NCI-H1417 treated with DMSO at 0.1 percent for 48 hours (cell line): ENCODE results near the gene ASB15.

Experiments
- DNase-seq: peaks from one replicate; lab custom pipeline; 2025; lab: John Stamatoyannopoulos, UW

ASB15 gene

GRCh38 chr7:123635551-123636359 lies 34.1 kb downstream of the ASB15 start:
- DNase-seq = no peak

GRCh38 chr7:123637203-123637602 lies 35.6 kb downstream of the ASB15 start:
- DNase-seq = no peak

- DNase-seq = no peak
Measured at GRCh38 chr7:123637878-123638277, 36.3 kb downstream of the ASB15 start.

- no peak for DNase-seq
Measured at GRCh38 chr7:123639631-123640030, 38.0 kb downstream of the ASB15 start.

GRCh38 chr7:123640583-123640982 lies 39.0 kb downstream of the ASB15 start:
- no peak for DNase-seq

DNA sequence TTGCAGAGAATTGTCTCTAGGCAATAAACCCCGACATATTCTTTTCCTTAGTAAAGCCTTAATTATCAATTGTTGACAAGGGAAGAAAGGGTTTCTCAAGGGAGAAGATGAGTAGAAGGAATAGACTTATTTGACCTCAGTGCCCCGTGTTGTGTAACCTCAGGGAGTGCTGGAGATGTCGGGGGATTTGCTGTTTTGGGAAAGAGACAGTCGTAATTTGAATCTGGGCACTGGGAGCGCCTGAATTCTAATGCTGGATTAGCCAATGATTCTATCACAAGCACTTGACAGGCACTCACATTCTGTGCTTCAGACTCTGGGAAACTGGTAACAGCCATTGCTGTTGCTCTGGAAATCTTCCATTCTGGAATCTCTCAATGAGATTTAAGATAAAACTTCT lies 40.3 kb downstream of the ASB15 start:
- DNase-seq = no peak

DNA sequence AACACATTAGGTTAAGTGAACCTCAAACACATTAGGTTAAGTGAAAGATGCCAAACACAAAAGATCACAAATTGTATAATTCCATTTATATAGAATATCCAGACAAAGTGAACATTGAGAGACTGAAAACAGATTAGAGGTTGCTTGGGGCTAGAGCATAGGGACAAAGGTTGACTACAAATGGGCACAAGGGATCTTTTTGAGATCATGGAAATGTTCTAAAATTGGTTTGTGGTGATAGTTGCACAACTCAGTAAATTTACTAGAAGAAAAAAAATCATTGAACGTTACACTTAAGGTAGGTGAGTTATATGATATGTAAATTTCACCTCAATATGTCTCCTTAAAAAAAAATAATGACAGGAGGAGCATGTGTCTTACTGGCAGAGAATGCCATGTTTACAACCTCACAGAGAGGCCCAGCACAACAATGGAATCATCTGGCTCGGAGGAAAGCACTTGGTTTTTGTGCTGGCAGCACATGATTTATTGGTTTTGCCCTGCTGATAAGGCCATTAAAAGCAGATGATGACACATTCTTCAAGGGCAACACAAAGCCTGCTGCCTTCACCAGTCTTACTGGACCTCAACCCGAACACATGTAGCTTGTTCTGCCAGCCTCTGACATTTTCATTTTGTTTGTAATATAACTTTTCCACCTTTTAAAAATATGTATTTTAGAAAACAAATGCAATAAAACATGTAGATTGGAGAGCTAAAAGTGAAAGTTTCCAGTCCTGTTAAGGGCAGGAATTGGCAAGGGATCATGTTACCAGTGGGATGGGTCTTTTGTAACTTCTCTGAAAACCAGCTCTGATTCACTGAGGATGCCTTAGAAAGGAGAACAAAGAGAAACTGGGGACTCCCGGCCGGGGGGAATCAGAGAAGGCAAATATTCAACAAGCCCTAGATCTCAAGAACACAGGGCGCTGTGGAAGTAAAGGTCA lies 42.1 kb downstream of the ASB15 start:
- peak; percentile 67 for DNase-seq

- no peak for DNase-seq
Measured at GRCh38 chr7:123645516-123645915, 43.9 kb downstream of the ASB15 start.

DNA sequence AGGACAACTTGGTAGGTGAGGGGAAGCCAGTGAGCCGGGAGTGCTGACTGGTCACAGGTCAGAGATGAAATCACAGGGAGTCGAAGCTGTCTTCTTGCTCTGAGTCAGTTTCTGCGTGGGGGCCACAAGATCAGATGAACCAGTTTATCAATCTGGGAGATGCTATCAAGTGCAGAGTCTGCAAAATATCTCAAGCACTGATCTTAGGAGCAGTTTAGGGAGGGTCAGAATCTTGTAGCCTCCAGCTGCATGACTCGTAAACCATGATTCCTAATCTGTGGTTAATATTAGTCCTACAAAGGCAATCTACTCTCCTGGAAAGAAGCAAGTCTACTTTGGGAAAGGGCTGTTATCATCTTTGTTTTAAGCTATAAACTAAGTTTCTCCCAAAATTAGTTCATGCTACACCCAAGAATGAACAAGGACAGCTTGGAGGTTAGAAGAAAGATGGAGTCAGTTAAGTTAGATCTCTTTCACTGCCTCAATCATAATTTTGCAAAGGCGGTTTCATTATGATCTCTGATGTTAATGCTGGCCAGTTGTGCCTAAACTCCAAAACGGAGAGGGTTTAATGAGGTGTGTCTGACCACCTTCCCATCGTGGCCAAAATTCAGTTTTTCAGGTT lies 45.6 kb downstream of the ASB15 start:
- no peak for DNase-seq

- no peak for DNase-seq
Measured at GRCh38 chr7:123649964-123650363, 48.3 kb downstream of the ASB15 start.

DNA sequence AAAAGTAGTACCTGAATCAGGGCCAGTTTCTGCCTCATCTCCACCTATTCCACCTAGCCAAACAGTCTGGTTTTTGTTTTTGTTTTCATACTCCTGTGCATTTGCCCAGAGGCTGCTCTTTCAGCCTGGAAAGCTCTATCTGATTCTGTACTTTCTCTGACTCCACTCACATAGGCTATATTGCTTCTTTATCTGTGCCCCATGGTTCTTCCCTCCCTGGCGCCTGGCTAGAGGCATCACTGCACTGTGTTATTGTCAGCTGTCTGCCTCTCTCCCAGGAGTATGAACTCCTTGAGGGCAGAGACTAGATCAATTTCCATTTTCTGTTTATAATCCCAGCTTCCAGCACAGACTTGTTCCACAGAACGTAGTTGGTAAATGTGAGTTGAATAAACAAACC lies 49.0 kb downstream of the ASB15 start:
- DNase-seq = no peak

DNA sequence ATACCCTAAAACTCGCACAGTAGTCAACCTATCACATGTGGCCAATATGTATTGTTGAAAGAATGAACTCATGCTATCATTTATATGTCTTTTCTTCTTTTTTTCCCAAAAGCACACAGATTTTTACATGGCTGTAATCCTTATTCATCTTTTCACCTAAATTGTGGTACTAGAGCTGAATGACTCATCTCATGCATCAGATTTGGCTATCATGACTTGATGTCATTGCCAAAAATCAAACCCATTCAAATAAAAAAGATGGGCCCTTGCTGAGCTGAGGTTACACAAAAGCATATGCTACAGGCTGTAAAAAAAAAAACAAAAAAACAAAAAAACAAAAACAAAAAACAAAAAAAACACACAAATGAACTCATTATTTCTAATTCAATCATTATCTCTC lies 50.8 kb downstream of the ASB15 start:
- DNase-seq = no peak

DNA sequence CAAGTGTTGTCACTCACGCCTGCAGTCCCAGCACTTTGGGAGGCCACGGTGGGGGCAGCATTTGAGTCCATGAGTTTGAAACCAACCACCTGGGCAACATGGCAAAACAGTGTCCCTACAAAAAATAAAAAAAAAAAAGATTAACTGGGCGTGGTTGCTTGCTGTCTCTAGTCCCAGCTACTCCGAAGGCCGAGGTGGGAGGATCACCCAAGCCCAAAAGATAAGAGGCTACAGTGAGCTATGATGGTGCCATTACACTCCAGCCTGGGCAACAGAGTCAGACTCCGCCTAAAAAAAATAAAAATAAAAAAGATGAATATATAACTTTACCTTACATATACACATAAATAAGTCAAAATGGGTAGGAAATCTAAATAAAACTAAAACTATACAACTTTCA lies 51.5 kb downstream of the ASB15 start:
- DNase-seq = no peak

GRCh38 chr7:123655614-123656013 lies 54.0 kb downstream of the ASB15 start, which contains the start of gene LMOD2:
TSS of gene LMOD2 (plus strand) at chr7:123655866. CDS start at chr7:123655964, 98 bp downstream.
- no peak for DNase-seq

DNA sequence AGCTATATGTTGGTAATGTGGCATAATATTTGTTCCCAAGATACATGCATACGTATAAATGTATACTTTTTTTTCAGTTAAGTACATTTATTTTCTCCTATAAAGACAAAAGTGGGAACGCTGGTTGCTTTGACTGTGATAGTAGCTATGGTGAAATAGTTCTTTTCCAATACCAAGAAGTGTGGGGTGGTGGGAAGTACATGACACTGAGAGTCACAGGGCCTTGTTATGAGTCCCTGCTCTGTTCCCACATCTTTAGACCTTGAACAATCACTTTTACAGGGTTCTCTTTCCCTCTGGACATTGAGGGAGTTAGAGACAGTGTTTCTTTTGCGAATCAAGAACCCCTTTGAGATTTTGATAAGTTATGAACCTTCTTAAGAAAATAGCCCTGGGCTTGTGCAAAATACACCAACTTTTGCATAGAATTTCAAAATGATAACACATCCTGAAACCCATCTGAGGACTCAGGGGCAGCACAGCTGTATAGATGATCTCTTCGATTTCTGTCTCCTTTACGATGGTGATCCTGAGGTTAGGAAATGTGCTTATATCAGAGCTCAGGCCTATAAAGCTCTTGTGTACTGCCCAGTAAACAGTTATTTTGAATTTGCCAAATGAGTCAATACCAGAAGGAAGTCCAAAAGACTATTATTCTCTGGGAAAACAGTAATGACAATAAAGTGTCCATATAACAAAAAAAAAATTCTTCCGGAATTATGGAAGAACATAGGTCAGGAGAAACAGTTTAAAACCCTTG lies 55.1 kb downstream of the ASB15 start:
- DNase-seq = no peak

DNA sequence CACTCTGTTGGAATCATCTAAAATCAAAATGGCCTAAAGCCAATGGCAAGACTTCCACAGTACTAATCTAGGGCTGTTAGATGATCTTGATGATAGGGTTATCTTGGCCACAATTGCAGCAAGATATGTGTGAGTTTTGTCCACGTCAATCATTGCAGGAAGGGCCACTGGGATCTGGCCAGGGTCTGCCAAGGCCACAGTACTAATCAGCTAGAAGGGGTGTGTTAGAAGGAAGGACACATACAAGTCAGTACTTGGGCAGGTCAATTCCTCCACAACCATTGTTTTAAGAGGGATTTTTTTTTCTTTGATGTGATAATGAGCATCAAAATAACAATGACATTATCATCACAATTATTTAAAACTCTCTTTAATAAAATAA lies 55.7 kb downstream of the ASB15 start:
- DNase-seq = no peak

- DNase-seq = no peak
Measured at GRCh38 chr7:123658023-123658422, 56.4 kb downstream of the ASB15 start.

- no peak for DNase-seq
Measured at GRCh38 chr7:123660514-123661354, 59.1 kb downstream of the ASB15 start.

DNA sequence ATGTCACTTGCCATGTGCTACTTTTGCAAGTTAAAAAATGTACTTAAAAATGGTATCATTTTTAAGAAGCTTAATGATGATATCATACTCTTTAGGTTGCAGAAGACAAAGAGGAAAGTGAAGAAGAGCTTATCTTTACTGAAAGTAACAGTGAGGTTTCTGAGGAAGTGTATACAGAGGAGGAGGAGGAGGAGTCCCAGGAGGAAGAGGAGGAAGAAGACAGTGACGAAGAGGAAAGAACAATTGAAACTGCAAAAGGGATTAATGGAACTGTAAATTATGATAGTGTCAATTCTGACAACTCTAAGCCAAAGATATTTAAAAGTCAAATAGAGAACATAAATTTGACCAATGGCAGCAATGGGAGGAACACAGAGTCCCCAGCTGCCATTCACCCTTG lies 60.1 kb downstream of the ASB15 start:
- DNase-seq = no peak

DNA sequence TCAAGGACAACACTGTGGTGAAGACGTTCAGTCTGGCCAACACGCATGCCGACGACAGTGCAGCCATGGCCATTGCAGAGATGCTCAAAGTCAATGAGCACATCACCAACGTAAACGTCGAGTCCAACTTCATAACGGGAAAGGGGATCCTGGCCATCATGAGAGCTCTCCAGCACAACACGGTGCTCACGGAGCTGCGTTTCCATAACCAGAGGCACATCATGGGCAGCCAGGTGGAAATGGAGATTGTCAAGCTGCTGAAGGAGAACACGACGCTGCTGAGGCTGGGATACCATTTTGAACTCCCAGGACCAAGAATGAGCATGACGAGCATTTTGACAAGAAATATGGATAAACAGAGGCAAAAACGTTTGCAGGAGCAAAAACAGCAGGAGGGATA lies 60.7 kb downstream of the ASB15 start:
- no peak for DNase-seq

GRCh38 chr7:123662755-123663154 lies 61.1 kb downstream of the ASB15 start:
- DNase-seq = no peak
